Activated naive CD8-positive, alpha-beta T cell treated with anti-CD3 and anti-CD28 coated beads, Interleukin-2, amount 50 U/mL, for 24 hours (primary cell): Measurements from ENCODE around the gene FAM131B.
A peak's percentile ranks its signal among the peaks of the same experiment; 100 is the strongest.

ENCODE experiments used
- ATAC-seq: fragments of 150-1000 bp; cut with Tn5 transposase; one replicate; pipeline ENCODE4 v1.10.0; 2021
- DNase-seq: peaks from one replicate; pipeline ENCODE4 v3.0.0; 2021
- H3K27ac Mint-ChIP-seq: one replicate; pipeline ENCODE4 v1.8.0; 2021; ENCODE audit warnings: mild to moderate bottlenecking, mixed read lengths
- H3K27me3 Mint-ChIP-seq: one replicate; pipeline ENCODE4 v1.8.0; 2021; ENCODE audit warnings: mixed read lengths
- H3K36me3 Mint-ChIP-seq: one replicate; pipeline ENCODE4 v1.8.0; 2021; ENCODE audit warnings: low read depth, mixed read lengths
- H3K4me1 Mint-ChIP-seq: one replicate; pipeline ENCODE4 v1.8.0; 2021; ENCODE audit warnings: mixed read lengths
- H3K4me3 Mint-ChIP-seq: one replicate; pipeline ENCODE4 v1.8.0; 2021; ENCODE audit warnings: mild to moderate bottlenecking, moderate library complexity, mixed read lengths
- H3K9me3 Mint-ChIP-seq: one replicate; pipeline ENCODE4 v1.8.0; 2021; ENCODE audit warnings: mixed read lengths

The FAM131B gene

DNA sequence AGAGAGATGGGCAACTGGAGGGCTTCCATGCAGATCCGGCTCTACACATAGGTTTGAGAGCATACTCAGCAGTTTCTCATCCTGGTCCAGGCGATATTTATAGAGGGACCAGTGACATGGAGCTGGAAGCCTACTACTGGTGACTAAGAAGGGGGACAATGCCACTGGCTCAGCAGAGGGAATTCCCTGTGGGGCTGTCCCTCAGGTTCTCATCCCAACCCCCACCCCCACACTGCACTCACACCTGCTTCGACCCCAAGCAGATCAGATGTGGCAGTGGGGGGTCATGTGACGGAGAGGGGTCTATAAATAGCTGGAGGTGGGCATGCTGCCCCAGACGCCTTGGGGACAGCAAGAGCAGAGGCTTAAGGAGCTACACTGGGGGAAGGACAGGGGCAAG lies 46.7 kb downstream of the FAM131B start, which contains the start of gene CLCN1:
TSS of gene CLCN1 (plus strand) at position 336 of the 400 bp plus-strand sequence. CDS start 102 bp downstream, outside the sequence.
- Mint-ChIP-seq H3K36me3 (no peaks in the 10 kb centered on the region), H3K27ac (no peak within 1 kb of the TSS), H3K27me3 (no peaks in the 10 kb centered on the region), H3K4me1 (peaks cover 6% of the 10 kb centered on the region), H3K4me3 (no peak within 1 kb of the TSS), H3K9me3 (no peaks in the 10 kb centered on the region)
- no peak for ATAC-seq
- DNase-seq = no peak

- ATAC-seq (no peak), DNase-seq (no peak)
- H3K27ac Mint-ChIP-seq = no peak overlapping the region
- no peaks in the 10 kb centered on the region for H3K9me3 Mint-ChIP-seq
- H3K36me3 Mint-ChIP-seq = peaks cover 9% of the 10 kb centered on the region
- peaks cover 18% of the 10 kb centered on the region for H3K4me1 Mint-ChIP-seq
- no peak overlapping the region for H3K4me3 Mint-ChIP-seq
- no peaks in the 10 kb centered on the region for H3K27me3 Mint-ChIP-seq
These were observed 48.4 kb downstream of the FAM131B start for GRCh38 chr7:143314127-143314526.

DNA sequence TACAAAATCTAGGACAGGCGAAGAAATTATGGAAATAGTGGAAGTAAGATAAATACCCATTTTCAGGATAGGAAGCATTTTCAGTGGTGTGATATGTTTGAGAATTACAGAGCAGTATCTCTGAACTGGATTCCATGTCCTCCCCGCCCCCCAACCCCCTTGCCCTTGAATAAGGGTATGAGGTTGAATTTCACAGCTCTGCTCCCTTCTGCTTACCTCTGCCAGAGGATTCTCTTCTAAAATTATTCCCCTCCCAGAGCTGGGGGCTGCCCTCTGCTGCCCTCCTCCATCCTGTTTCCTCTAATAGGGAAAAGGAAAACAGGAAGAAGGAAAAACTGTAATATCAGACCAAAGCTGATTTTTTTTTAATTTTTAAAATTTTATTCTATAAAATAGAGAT lies 53.9 kb downstream of the FAM131B start:
- H3K36me3 Mint-ChIP-seq = peaks cover 56% of the 10 kb centered on the region
- no peak for ATAC-seq

DNA sequence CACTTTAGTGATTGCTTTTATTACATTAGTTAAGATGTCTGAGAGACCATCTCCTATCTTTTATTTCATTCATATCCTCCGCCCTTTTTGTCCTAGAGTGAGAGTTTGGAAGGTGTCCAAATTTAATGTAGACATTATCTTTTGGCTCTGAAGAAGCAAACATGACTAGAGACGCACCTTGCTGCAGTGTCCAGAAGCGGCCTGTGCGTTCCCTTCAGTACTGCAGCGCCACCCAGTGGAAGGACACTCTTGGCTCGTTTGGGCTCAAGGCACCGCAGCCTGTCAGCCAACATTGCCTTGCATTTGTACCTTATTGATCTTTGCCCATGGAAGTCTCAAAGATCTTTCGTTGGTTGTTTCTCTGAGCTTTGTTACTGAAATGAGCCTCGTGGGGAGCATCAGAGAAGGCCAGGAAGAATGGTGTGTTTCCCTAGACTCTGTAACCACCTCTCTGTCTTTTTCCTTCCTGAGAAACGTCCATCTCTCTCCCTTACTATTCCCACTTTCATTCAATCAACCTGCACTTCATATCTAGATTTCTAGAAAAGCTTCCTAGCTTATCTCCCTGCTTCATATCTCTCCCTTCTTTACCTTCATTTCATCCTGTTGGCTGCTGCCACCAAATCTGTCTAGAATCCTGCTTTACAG lies 57.0 kb downstream of the FAM131B start:
- Mint-ChIP-seq H3K27me3 (no peaks in the 10 kb centered on the region), H3K27ac (peak overlapping the region; percentile 15), H3K36me3 (peaks cover 80% of the 10 kb centered on the region), H3K4me3 (no peak overlapping the region), H3K9me3 (no peaks in the 10 kb centered on the region), H3K4me1 (peaks cover 29% of the 10 kb centered on the region)
- ATAC-seq (peak; percentile 51), DNase-seq (peak; percentile 77)

More for the DNA sequence above, 53.9 kb downstream of the FAM131B start:
- Mint-ChIP-seq H3K27me3 (no peaks in the 10 kb centered on the region), H3K4me3 (peak overlapping the region; percentile 9), H3K4me1 (peaks cover 38% of the 10 kb centered on the region), H3K9me3 (no peaks in the 10 kb centered on the region), H3K27ac (peak overlapping the region; percentile 10)
- DNase-seq = no peak

- Mint-ChIP-seq H3K4me1 (peaks cover 23% of the 10 kb centered on the region), H3K9me3 (no peaks in the 10 kb centered on the region), H3K4me3 (no peak overlapping the region), H3K27me3 (no peaks in the 10 kb centered on the region), H3K36me3 (peaks cover 85% of the 10 kb centered on the region), H3K27ac (no peak overlapping the region)
- DNase-seq = no peak
- ATAC-seq = no peak
These were observed 57.6 kb downstream of the FAM131B start for GRCh38 chr7:143304938-143305337.

DNA sequence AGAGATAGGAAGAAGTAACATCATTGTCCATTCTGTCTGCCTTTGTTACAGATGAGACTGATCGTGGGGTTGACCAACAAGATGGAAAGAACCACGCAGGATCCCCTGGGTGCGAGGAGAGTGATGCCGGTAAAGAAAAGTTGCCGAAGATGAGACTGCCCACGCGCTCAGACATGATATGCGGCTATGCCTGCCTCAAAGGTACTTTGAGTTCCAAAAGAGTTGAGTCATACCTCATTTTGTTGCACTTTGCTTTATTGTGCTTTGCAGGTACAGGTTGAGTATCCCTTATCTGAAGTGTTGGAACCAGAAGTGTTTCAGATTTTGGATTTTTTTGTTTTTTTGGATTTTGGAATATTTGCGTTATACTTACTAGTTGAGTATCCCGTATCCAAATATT lies 58.8 kb downstream of the FAM131B start:
- no peak for DNase-seq
- H3K27me3 Mint-ChIP-seq = no peaks in the 10 kb centered on the region
- H3K4me1 Mint-ChIP-seq = peaks cover 20% of the 10 kb centered on the region
- H3K36me3 Mint-ChIP-seq = peaks cover 78% of the 10 kb centered on the region
- no peak for ATAC-seq
- no peaks in the 10 kb centered on the region for H3K9me3 Mint-ChIP-seq
- H3K27ac Mint-ChIP-seq = no peak overlapping the region
- no peak overlapping the region for H3K4me3 Mint-ChIP-seq
